Measurements from ENCODE around the gene SLC9A3. TPM values are rescaled to one million over a fixed set of nuclear protein-coding genes. Genes with fewer than 3 reads are reported as not detected.
"Not testable (repeated sequence)": the region's sequence is repeated elsewhere in the genome, so short reads cannot be mapped to it uniquely, and the experiment has no call there.

Gene SLC9A3
- total RNA-seq, 4 donors from 2014 or later: 0.29 to 3.9 (median 2.6) TPM

GRCh38 chr5:476102-476813 is 48.0 kb downstream of the SLC9A3 start:
- no peak for DNase-seq
- no peak overlapping the region for H3K4me3 ChIP-seq
- TF ChIP-seq CTCF (IDR thresholded peaks at IDR 0.05): no peak
- no peak for TF ChIP-seq POLR2A (IDR thresholded peaks at IDR 0.05)
- H3K9me3 ChIP-seq: no peaks in the 10 kb centered on the region
- peaks cover 0 to 17% of the 10 kb centered on the region in 2 donors for H3K4me1 ChIP-seq
- intact Hi-C loops (cut with DNase I; ENCODE audit: low total_unique reads): no loop called here
- peaks cover 0 to 45% of the 10 kb centered on the region in 2 donors for H3K27me3 ChIP-seq
- H3K36me3 ChIP-seq: no peaks in the 10 kb centered on the region
- no peak overlapping the region for H3K27ac ChIP-seq

GRCh38 chr5:475704-476101 is 48.5 kb downstream of the SLC9A3 start:
- DNase-seq: no peak
- TF ChIP-seq POLR2A (IDR thresholded peaks at IDR 0.05): no peak
- TF ChIP-seq CTCF (IDR thresholded peaks at IDR 0.05): no peak
- no peaks in the 10 kb centered on the region for H3K9me3 ChIP-seq
- peaks cover 0 to 17% of the 10 kb centered on the region in 2 donors for H3K4me1 ChIP-seq
- no peaks in the 10 kb centered on the region for H3K36me3 ChIP-seq
- intact Hi-C loops (cut with DNase I; ENCODE audit: low total_unique reads): no loop called here
- H3K4me3 ChIP-seq: no peak overlapping the region
- peaks cover 0 to 40% of the 10 kb centered on the region in 2 donors for H3K27me3 ChIP-seq
- H3K27ac ChIP-seq: no peak overlapping the region

- no peak for DNase-seq
- peak overlapping the region in 1 of 2 donors; percentile 12 for H3K27ac ChIP-seq
- no peaks in the 10 kb centered on the region for H3K36me3 ChIP-seq
- H3K9me3 ChIP-seq: no peaks in the 10 kb centered on the region
- intact Hi-C loops (cut with DNase I; ENCODE audit: low total_unique reads): no loop called here
- peaks cover 0 to 33% of the 10 kb centered on the region in 2 donors for H3K27me3 ChIP-seq
- TF ChIP-seq POLR2A (IDR thresholded peaks at IDR 0.05) (no peak), CTCF (IDR thresholded peaks at IDR 0.05) (no peak)
- peak overlapping the region in 1 of 2 donors; percentile 25 for H3K4me3 ChIP-seq
- H3K4me1 ChIP-seq: peaks cover 0 to 17% of the 10 kb centered on the region in 2 donors
These were observed 49.2 kb downstream of the SLC9A3 start for GRCh38 chr5:474840-475661.

GRCh38 chr5:474232-474839 is 49.9 kb downstream of the SLC9A3 start:
- intact Hi-C loops (cut with DNase I; ENCODE audit: low total_unique reads); DNase-seq; H3K36me3 ChIP-seq; H3K9me3 ChIP-seq: not testable (repeated sequence)
- peaks cover 0 to 28% of the 10 kb centered on the region in 2 donors for H3K27me3 ChIP-seq
- peak overlapping the region in 1 of 2 donors; percentile 87 for H3K27ac ChIP-seq
- peaks cover 0 to 17% of the 10 kb centered on the region in 2 donors for H3K4me1 ChIP-seq
- peak overlapping the region in 1 of 2 donors; percentile 67 for H3K4me3 ChIP-seq

- Histone ChIP-seq H3K27ac (peak overlapping the region; percentile 58 to 87), H3K36me3 (no peaks in the 10 kb centered on the region), H3K9me3 (no peaks in the 10 kb centered on the region), H3K27me3 (peaks cover 0 to 22% of the 10 kb centered on the region in 2 donors), H3K4me1 (peaks cover 0 to 17% of the 10 kb centered on the region in 2 donors), H3K4me3 (peak overlapping the region; percentile 67 to 88)
- TF ChIP-seq POLR2A (IDR thresholded peaks at IDR 0.05): no peak
- TF ChIP-seq CTCF (IDR thresholded peaks at IDR 0.05): no peak
- intact Hi-C loops (cut with DNase I; ENCODE audit: low total_unique reads): no loop called here
- no peak for DNase-seq
These were observed 50.6 kb downstream of the SLC9A3 start for GRCh38 chr5:473551-474192.

All from uterus (tissue), 4 donors.